Right lobe of liver (tissue), 6 donors: ENCODE data around the gene STX8. TPM values are rescaled to one million over a fixed set of nuclear protein-coding genes. Genes with fewer than 3 reads are reported as not detected.

Experiments used
- ATAC-seq, 4 donors: fragments of 200-7000 bp; cut with Tn5 transposase; one replicate each; pipeline ENCODE4 v1.9.1; 2020; ENCODE audit warnings: mild to moderate bottlenecking in 4 of 4, moderate library complexity in 4 of 4
- DNase-seq, 3 donors: peaks; one replicate each; pipeline ENCODE4 v3.0.0-alpha.2; 2020
- H3K27ac ChIP-seq, 3 donors: fragments of 200-600 bp; one replicate each; pipeline ENCODE4 v1.8.0; 2022
- H3K27me3 ChIP-seq, 2 donors: fragments of 200-600 bp; one replicate each; pipeline ENCODE4 v1.8.0; 2022
- H3K36me3 ChIP-seq, 4 donors: fragments of 200-600 bp; sonication (generic) in 1 of 4; one replicate each; pipeline versions ENCODE4 v1.5.1 to v1.8.0; 2017 to 2022; ENCODE audit warnings: control low read depth in 1 of 4
- H3K4me1 ChIP-seq, 4 donors: fragments of 200-600 bp; sonication (generic) in 1 of 4; one replicate each; pipeline versions ENCODE4 v1.5.1 to v1.8.0; 2017 to 2022; ENCODE audit warnings: control low read depth in 1 of 4
- H3K4me3 ChIP-seq, 3 donors: fragments of 200-600 bp; one replicate each; pipeline ENCODE4 v1.8.0; 2022
- H3K9me3 ChIP-seq, 4 donors: fragments of 200-600 bp; sonication (generic) in 1 of 4; one replicate each; pipeline versions ENCODE4 v1.5.1 to v1.8.0; 2017 to 2022; ENCODE audit warnings: control low read depth in 1 of 4
- CTCF ChIP-seq, 4 donors: fragments of 200-600 bp in 3 of 4; fragments of 450-650 bp in 1 of 4; IDR thresholded peaks; one replicate each; pipeline versions ENCODE4 v1.5.1 to v1.8.0; 2016 to 2022; ENCODE audit warnings: antibody characterized with exemption in 4 of 4, mild to moderate bottlenecking in 2 of 4
- POLR2A ChIP-seq: fragments of 450-650 bp; IDR thresholded peaks from one replicate; pipeline ENCODE4 v1.6.1; 2017; ENCODE audit warnings: antibody characterized with exemption, mild to moderate bottlenecking
- WGBS: methylation state at CpG from one replicate; pipeline ENCODE4 v1.1.6; 2018; ENCODE audit warnings: low coverage, low lambda C conversion rate; ENCODE audit not compliant: insufficient coverage; ENCODE audit errors: missing lambda C conversion rate; 5-methylcytosine and 5-hydroxymethylcytosine counted together
- intact Hi-C, 2 donors: fragments of 100-400 bp; cut with DNase I; formaldehyde crosslinking; loops; one replicate each; pipeline versions ENCODE4 v1.11.2 to v1.14.1; 2022
- total RNA-seq, 6 experiments: library from RNA; depleted of rRNA in 2 of 6; stranded (reverse); fragments of >200 nt in 2 of 6; fragmentation: NEBNext Ultra II Directional in 3 of 6; extraction: Animal tissue kit (Norgen Biotek cat#: 25700) in 3 of 6; gene quantifications; one replicate each; pipeline versions ENCODE4 v1.1.0 to v1.2.4, GENCODE V29; 2016 to 2023
- donor health status: DM: no; HTN: yes; CAD: no.
- donor health status: DM: no; HTN: no; CAD: no.
- donor health status: DM: no; HTN: no; CAD: no.
- donor health status: DM: no; HTN: yes; CAD: no.
- donor health status: DM: no; HTN: yes; CAD: no.

Gene STX8
- total RNA-seq, 6 experiments from 2014 or later, result 20.6 to 35.3 (median 27.7) TPM

- ATAC-seq (peak in 3 of 4 donors; percentile 33 to 67 (median 44)), DNase-seq (peak in 1 of 3 donors; percentile 55)
- TF ChIP-seq CTCF (IDR thresholded peaks at IDR 0.05) (no peak), POLR2A (no peak)
- no peaks in the 10 kb centered on the region for H3K27me3 ChIP-seq
- no peak overlapping the region for H3K27ac ChIP-seq
- 53% methylated on average over 16 of the region's 21 CpGs for WGBS
- no peaks in the 10 kb centered on the region for H3K36me3 ChIP-seq
- intact Hi-C loops, result no loop called here
- H3K9me3 ChIP-seq, result no peaks in the 10 kb centered on the region
- no peak overlapping the region for H3K4me3 ChIP-seq
- no peaks in the 10 kb centered on the region for H3K4me1 ChIP-seq
Measured at GRCh38 chr17:9273428-9274391, 301.9 kb downstream of the STX8 start.

- Histone ChIP-seq H3K27me3 (no peaks in the 10 kb centered on the region), H3K4me3 (no peak overlapping the region), H3K4me1 (no peaks in the 10 kb centered on the region), H3K36me3 (no peaks in the 10 kb centered on the region), H3K27ac (no peak overlapping the region), H3K9me3 (no peaks in the 10 kb centered on the region)
- WGBS, result 90% methylated on average over 20 of the region's 22 CpGs
- TF ChIP-seq CTCF (IDR thresholded peaks at IDR 0.05), result no peak
- no peak for TF ChIP-seq POLR2A
- DNase-seq (no peak), ATAC-seq (no peak)
- intact Hi-C loops, result no loop called here
Measured at GRCh38 chr17:9272501-9273200, 303.0 kb downstream of the STX8 start.

GRCh38 chr17:9271989-9272388, 303.6 kb downstream of the STX8 start:
- intact Hi-C loops, result no loop called here
- 81% methylated on average over 4 of the region's 8 CpGs for WGBS
- ATAC-seq (no peak), DNase-seq (no peak)
- H3K36me3 ChIP-seq, result no peaks in the 10 kb centered on the region
- TF ChIP-seq CTCF (IDR thresholded peaks at IDR 0.05) (no peak), POLR2A (no peak)
- H3K4me1 ChIP-seq, result no peaks in the 10 kb centered on the region
- no peak overlapping the region for H3K27ac ChIP-seq
- H3K27me3 ChIP-seq, result no peaks in the 10 kb centered on the region
- no peak overlapping the region for H3K4me3 ChIP-seq
- no peaks in the 10 kb centered on the region for H3K9me3 ChIP-seq

GRCh38 chr17:9270921-9271320, 304.7 kb downstream of the STX8 start:
- no peak for TF ChIP-seq POLR2A
- TF ChIP-seq CTCF (IDR thresholded peaks at IDR 0.05), result no peak
- ATAC-seq, result no peak
- DNase-seq, result no peak
- Histone ChIP-seq H3K9me3 (no peaks in the 10 kb centered on the region), H3K27me3 (no peaks in the 10 kb centered on the region), H3K36me3 (peaks cover 0 to 2% (median 0%) of the 10 kb centered on the region in 4 donors), H3K27ac (no peak overlapping the region), H3K4me3 (no peak overlapping the region), H3K4me1 (no peaks in the 10 kb centered on the region)
- WGBS, result 88% methylated on average over 9 of the region's 9 CpGs
- intact Hi-C loops, result no loop called here
